PFSK-1 (cell line): Measurements from ENCODE around the gene MTPN.

ENCODE experiments used
- FOXP2 ChIP-seq: optimal IDR thresholded peaks from 2 replicates; pipeline ENCODE3; 2011; ENCODE audit warnings: borderline replicate concordance, control low read depth, inconsistent platforms; ENCODE audit not compliant: insufficient read depth; ENCODE audit errors: extremely low read length, extremely low read depth
- POLR2AphosphoS5 ChIP-seq: IDR thresholded peaks from 2 replicates; pipeline ENCODE4 v1.6.1; 2012; ENCODE audit warnings: low read depth, mild to moderate bottlenecking, control low read depth, low read length, moderate library complexity
- REST ChIP-seq, 2 experiments: IDR thresholded peaks; 2 replicates each; pipeline versions ENCODE4 v1.6.1 to v1.8.0; 2011 to 2012; ENCODE audit warnings: low read depth in 2 of 2, low read length in 2 of 2, control low read depth in 1 of 2, inconsistent platforms in 1 of 2, mild to moderate bottlenecking in 1 of 2, moderate library complexity in 1 of 2; ENCODE audit not compliant: insufficient read depth in 1 of 2
- SIN3A ChIP-seq: IDR thresholded peaks from 2 replicates; pipeline ENCODE4 v1.6.1; 2012; ENCODE audit warnings: mild to moderate bottlenecking, low read length, moderate library complexity, borderline replicate concordance; ENCODE audit not compliant: insufficient read depth
- TAF1 ChIP-seq: IDR thresholded peaks from 2 replicates; pipeline ENCODE4 v1.6.1; 2012; ENCODE audit warnings: low read length, control low read depth, borderline replicate concordance; ENCODE audit not compliant: insufficient read depth

- no peak for TF ChIP-seq SIN3A
- no peak for TF ChIP-seq TAF1
- no peak for TF ChIP-seq POLR2AphosphoS5
- no peak for TF ChIP-seq REST (IDR thresholded peaks at IDR 0.05; ENCODE audit: insufficient read depth in 1 of 2, low read depth in 2 of 2, low read length in 2 of 2)
- no peak for TF ChIP-seq FOXP2
These were observed 40.9 kb upstream of the MTPN start for GRCh38 chr7:136018104-136018503.
